BE2C (cell line): ENCODE results near the gene ZNF446.
"Not testable (repeated sequence)": the region's sequence is repeated elsewhere in the genome, so short reads cannot be mapped to it uniquely, and the experiment has no call there.

ENCODE experiments used
- DNase-seq: peaks from one replicate; pipeline ENCODE4 v3.0.0-alpha.2; 2020
- H3K27me3 ChIP-seq: fragments of 250-450 bp; sonication (Bioruptor Pico); 2 replicates; pipeline ENCODE4 v1.5.1; 2020; ENCODE audit warnings: mild to moderate bottlenecking
- H3K36me3 ChIP-seq: fragments of 250-450 bp; sonication (Bioruptor Pico); 2 replicates; pipeline ENCODE4 v1.5.1; 2020; ENCODE audit warnings: mild to moderate bottlenecking
- H3K4me1 ChIP-seq: fragments of 250-450 bp; sonication (Bioruptor Pico); 2 replicates; pipeline ENCODE4 v1.5.1; 2020
- H3K4me3 ChIP-seq: 2 replicates; pipeline ENCODE4 v1.5.1; 2011; ENCODE audit warnings: low read depth, low read length
- H3K9me3 ChIP-seq: fragments of 250-450 bp; sonication (Bioruptor Pico); 2 replicates; pipeline ENCODE4 v1.5.1; 2020
- TF ChIP-seq, protein P1 (sequence below): IDR thresholded peaks from 2 replicates; pipeline ENCODE4 v1.5.1; 2012; ENCODE audit warnings: mild to moderate bottlenecking, low read depth, low read length

The ZNF446 gene

GRCh38 chr19:58479736-58480480 lies 3.8 kb downstream of the ZNF446 start:
- Histone ChIP-seq H3K9me3 (no peaks in the 10 kb centered on the region), H3K27me3 (no peaks in the 10 kb centered on the region), H3K4me3 (no peak overlapping the region), H3K36me3 (no peaks in the 10 kb centered on the region), H3K4me1 (no peaks in the 10 kb centered on the region; the same call in 1 of the 2 replicates)
- DNase-seq, result no peak
- TF ChIP-seq, protein P1, sequence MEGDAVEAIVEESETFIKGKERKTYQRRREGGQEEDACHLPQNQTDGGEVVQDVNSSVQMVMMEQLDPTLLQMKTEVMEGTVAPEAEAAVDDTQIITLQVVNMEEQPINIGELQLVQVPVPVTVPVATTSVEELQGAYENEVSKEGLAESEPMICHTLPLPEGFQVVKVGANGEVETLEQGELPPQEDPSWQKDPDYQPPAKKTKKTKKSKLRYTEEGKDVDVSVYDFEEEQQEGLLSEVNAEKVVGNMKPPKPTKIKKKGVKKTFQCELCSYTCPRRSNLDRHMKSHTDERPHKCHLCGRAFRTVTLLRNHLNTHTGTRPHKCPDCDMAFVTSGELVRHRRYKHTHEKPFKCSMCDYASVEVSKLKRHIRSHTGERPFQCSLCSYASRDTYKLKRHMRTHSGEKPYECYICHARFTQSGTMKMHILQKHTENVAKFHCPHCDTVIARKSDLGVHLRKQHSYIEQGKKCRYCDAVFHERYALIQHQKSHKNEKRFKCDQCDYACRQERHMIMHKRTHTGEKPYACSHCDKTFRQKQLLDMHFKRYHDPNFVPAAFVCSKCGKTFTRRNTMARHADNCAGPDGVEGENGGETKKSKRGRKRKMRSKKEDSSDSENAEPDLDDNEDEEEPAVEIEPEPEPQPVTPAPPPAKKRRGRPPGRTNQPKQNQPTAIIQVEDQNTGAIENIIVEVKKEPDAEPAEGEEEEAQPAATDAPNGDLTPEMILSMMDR, result no peak

GRCh38 chr19:58480481-58480830 lies 4.3 kb downstream of the ZNF446 start:
- TF ChIP-seq, protein P1, result no peak
- no peaks in the 10 kb centered on the region for H3K36me3 ChIP-seq
- DNase-seq, result no peak
- no peaks in the 10 kb centered on the region; the same call in 1 of the 2 replicates for H3K4me1 ChIP-seq
- no peaks in the 10 kb centered on the region for H3K9me3 ChIP-seq
- H3K4me3 ChIP-seq, result no peak overlapping the region
- H3K27me3 ChIP-seq, result no peaks in the 10 kb centered on the region

DNA sequence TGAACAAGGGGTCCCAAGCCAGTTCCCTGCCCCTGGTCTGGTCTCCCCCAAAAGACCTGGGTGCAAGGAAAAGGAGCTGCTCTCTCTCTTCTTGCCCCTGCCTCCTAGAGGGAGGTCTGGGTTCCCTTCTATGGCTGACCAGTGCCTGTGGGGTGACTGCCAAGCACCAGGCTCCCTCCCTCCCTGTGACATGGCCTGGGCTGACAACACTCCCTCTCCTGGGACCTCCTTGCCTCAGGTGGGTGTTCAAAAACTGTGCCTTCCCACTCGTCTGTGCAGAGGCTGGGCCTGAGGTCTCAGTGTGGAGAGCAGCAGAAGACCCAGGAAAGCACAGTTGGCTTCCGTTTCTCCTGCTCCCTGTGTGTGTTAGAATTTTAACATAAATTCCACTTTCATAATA lies 4.7 kb downstream of the ZNF446 start:
- no peaks in the 10 kb centered on the region for H3K9me3 ChIP-seq
- H3K4me1 ChIP-seq, result no peaks in the 10 kb centered on the region; the same call in 1 of the 2 replicates
- DNase-seq, result no peak
- no peaks in the 10 kb centered on the region for H3K36me3 ChIP-seq
- TF ChIP-seq, protein P1, result no peak
- H3K4me3 ChIP-seq, result no peak overlapping the region
- H3K27me3 ChIP-seq, result no peaks in the 10 kb centered on the region

DNA sequence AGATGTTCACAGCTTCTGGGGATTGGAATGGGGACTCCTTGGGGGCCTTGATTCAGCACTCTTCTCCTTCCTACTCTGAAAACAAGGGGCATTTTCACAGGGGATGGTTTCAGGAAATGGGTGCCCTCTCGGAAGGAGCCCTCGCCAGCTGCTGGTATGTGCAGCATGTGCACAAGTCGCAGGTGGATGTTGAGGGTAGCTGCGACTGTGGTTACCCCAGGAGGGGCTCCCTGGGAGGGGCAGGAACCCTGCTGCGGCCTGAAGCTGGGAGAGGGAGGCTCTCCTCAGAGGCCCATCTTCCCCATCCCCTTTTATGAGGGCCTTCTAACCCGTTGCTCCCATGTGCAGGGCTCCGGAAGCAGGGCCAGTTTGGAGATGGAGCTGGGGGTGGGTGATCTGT lies 6.2 kb downstream of the ZNF446 start:
- no peak overlapping the region for H3K4me3 ChIP-seq
- no peaks in the 10 kb centered on the region for H3K36me3 ChIP-seq
- H3K27me3 ChIP-seq, result no peaks in the 10 kb centered on the region
- no peaks in the 10 kb centered on the region for H3K9me3 ChIP-seq
- no peaks in the 10 kb centered on the region for H3K4me1 ChIP-seq
- DNase-seq, result no peak
- TF ChIP-seq, protein P1, result no peak

DNA sequence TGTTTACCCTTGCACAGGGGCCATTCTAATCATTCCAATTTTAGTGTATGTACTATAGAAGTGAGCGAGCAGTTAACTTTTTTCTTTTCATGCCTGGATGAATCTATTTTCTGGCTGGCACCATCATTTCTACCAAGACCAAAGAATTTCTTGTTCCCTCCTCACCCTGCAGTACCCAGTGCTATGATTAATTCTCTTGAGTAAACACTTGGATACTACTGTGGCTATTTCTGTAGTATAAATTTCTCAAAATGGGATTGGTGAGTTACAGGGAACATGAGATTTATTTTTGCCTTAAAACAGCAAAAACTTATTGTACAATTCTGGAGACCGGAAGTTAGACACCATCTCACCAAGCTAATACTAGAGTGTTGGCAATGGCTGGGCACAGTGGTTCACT lies 7.6 kb downstream of the ZNF446 start:
- DNase-seq, result no peak
- H3K27me3 ChIP-seq, result no peaks in the 10 kb centered on the region
- no peaks in the 10 kb centered on the region for H3K9me3 ChIP-seq
- TF ChIP-seq, protein P1, result no peak
- H3K4me3 ChIP-seq, result no peak overlapping the region
- no peaks in the 10 kb centered on the region for H3K36me3 ChIP-seq
- H3K4me1 ChIP-seq, result no peaks in the 10 kb centered on the region

DNA sequence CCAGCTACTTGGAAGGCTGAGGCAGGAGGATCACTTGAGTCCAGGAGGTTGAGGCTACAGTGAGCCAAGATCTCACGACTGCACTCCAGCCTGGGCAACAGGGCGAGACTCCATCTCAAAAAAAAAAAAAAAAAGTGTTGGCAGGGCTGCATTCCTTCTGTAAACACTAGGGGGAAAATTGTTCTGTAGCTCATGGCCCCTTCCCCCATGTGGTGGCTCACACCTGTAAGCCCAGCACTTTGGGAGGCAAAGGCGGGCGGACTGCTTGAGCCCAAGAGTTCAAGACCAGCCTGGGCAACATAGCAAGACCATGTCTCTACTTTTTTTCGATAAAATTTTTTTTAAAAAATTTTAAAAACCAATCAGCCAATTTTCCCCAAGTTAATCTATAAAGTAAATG lies 8.2 kb downstream of the ZNF446 start:
- H3K36me3 ChIP-seq, DNase-seq: not testable (repeated sequence)

GRCh38 chr19:58491393-58491792 lies 15.2 kb downstream of the ZNF446 start:
- DNase-seq, result no peak
- no peak overlapping the region for H3K4me3 ChIP-seq
- no peaks in the 10 kb centered on the region for H3K4me1 ChIP-seq
- TF ChIP-seq, protein P1, result no peak
- no peaks in the 10 kb centered on the region for H3K9me3 ChIP-seq
- no peaks in the 10 kb centered on the region for H3K36me3 ChIP-seq
- H3K27me3 ChIP-seq, result no peaks in the 10 kb centered on the region

More for the DNA sequence above, 8.2 kb downstream of the ZNF446 start:
- not testable (repeated sequence) for H3K4me1 ChIP-seq, H3K27me3 ChIP-seq, H3K4me3 ChIP-seq, H3K9me3 ChIP-seq
